K562 (cell line): ENCODE results near the gene SNX30. TPM values are rescaled to one million over a fixed set of nuclear protein-coding genes. Genes with fewer than 3 reads are reported as not detected.

Source experiments
- ATAC-seq: fragments of 200-7000 bp; cut with Tn5 transposase; 3 replicates; pipeline ENCODE4 v1.9.1; 2020; ENCODE audit warnings: moderate library complexity
- BruUV-seq: library from RNA; stranded (reverse); fragments of 400-500 nt; replicated peaks from 2 replicates; lab custom pipeline; 2021; lab: Mats Ljungman, UMichigan
- CTCF ChIA-PET: fragments of 300-600 bp; formaldehyde crosslinking; extraction: SDS; loops from one replicate; lab custom pipeline; 2021; ENCODE audit warnings: low intra/inter-chr PET ratio; lab: Yijun Ruan, JAX
- POLR2A ChIA-PET: fragments of 300-600, 350-650 bp; sonication (Branson Sonifier 250); formaldehyde crosslinking; extraction: SDS; loops from one replicate; lab custom pipeline; 2021; ENCODE audit warnings: antibody characterized with exemption, inconsistent platforms; lab: Yijun Ruan, JAX
- DNase-seq, 4 experiments: peaks; one replicate each; pipeline versions ENCODE4 v3.0.0 to v3.0.0-alpha.2; 2011 to 2018; ENCODE audit warnings: low spot score in 3 of 4, mixed read lengths in 3 of 4; ENCODE audit errors: extremely low read depth in 1 of 4
- FAIRE-seq: peaks from 2 replicates; lab custom pipeline; 2011; peaks lifted over from hg19 to GRCh38; lab: Jason Lieb, UNC
- H2AFZ ChIP-seq: 2 replicates; pipeline ENCODE4 v1.6.0; 2011; ENCODE audit warnings: low read depth, low read length, control low read depth, inconsistent platforms
- H3K27ac ChIP-seq: fragments of 200-600 bp; 3 replicates; pipeline ENCODE4 v1.8.0; 2011; ENCODE audit warnings: low read depth, mild to moderate bottlenecking, control low read depth, inconsistent platforms, low read length, moderate library complexity, mixed read lengths; ENCODE audit errors: extremely low read depth
- H3K27me3 ChIP-seq, 2 experiments: fragments of 300-600 bp in 1 of 2; 2 replicates in 1 of 2; 3 replicates in 1 of 2; pipeline versions ENCODE4 v1.6.0 to v1.8.0; 2011; ENCODE audit warnings: inconsistent platforms in 2 of 2, low read length in 2 of 2, mild to moderate bottlenecking in 1 of 2, mixed read lengths in 1 of 2, moderate library complexity in 1 of 2; ENCODE audit not compliant: control insufficient read depth in 2 of 2, insufficient read depth in 2 of 2
- H3K36me3 ChIP-seq: fragments of 300-600 bp; 3 replicates; pipeline ENCODE4 v1.8.0; 2011; ENCODE audit warnings: mild to moderate bottlenecking, low read length, inconsistent platforms; ENCODE audit not compliant: control insufficient read depth, insufficient read depth
- H3K4me1 ChIP-seq, 2 experiments: fragments of 200-600 bp in 1 of 2; replicated peaks in 1 of 2; 2 replicates in 1 of 2; 3 replicates in 1 of 2; pipeline versions ENCODE4 v1.5.1 to v1.8.0; 2011; ENCODE audit warnings: inconsistent platforms in 2 of 2, low read length in 2 of 2, mild to moderate bottlenecking in 1 of 2, mixed read lengths in 1 of 2, moderate library complexity in 1 of 2; ENCODE audit not compliant: control insufficient read depth in 2 of 2, insufficient read depth in 2 of 2
- H3K4me2 ChIP-seq: 2 replicates; pipeline ENCODE4 v1.6.1; 2011; ENCODE audit warnings: low read length, control low read depth, inconsistent platforms, mixed read lengths; ENCODE audit not compliant: insufficient read depth
- H3K4me3 ChIP-seq: fragments of 200-600 bp; sonication (generic), shearing (Covaris generic); 2 replicates; pipeline ENCODE4 v1.5.1; 2016; ENCODE audit warnings: control low read depth, inconsistent platforms
- H3K79me2 ChIP-seq: fragments of 200-600 bp; 3 replicates; pipeline ENCODE4 v1.8.0; 2011; ENCODE audit warnings: low read length, inconsistent platforms; ENCODE audit not compliant: control insufficient read depth, insufficient read depth
- H3K9ac ChIP-seq, 2 experiments: 2 replicates each; pipeline versions ENCODE4 v1.6.0 to v1.6.1; 2011; ENCODE audit warnings: low read depth in 2 of 2, low read length in 2 of 2, control low read depth in 1 of 2, inconsistent platforms in 1 of 2, mild to moderate bottlenecking in 1 of 2, mixed read lengths in 1 of 2; ENCODE audit not compliant: insufficient read depth in 1 of 2
- H3K9me1 ChIP-seq: one replicate; pipeline ENCODE4 v1.6.0; 2011; ENCODE audit warnings: inconsistent platforms, mild to moderate bottlenecking, low read length, moderate library complexity; ENCODE audit not compliant: control insufficient read depth, insufficient read depth
- H3K9me3 ChIP-seq: replicated peaks from 2 replicates; pipeline ENCODE4 v1.5.1; 2011; ENCODE audit warnings: low read depth, low read length, inconsistent platforms; ENCODE audit not compliant: control insufficient read depth, insufficient read depth
- H4K20me1 ChIP-seq: replicated peaks from 2 replicates; pipeline ENCODE4 v1.6.1; 2011; ENCODE audit warnings: low read length, inconsistent platforms, mixed read lengths; ENCODE audit not compliant: control insufficient read depth, insufficient read depth
- CEBPB ChIP-seq: fragments of 450-650 bp; IDR thresholded peaks from 2 replicates; pipeline ENCODE4 v1.6.1; 2016; ENCODE audit warnings: missing genetic modification characterization, missing compliant biosample characterization
- CEBPG ChIP-seq, 3 experiments: fragments of 200-800 bp in 1 of 3; sonication (Bioruptor generic) in 1 of 3; sonication (generic) in 1 of 3; formaldehyde crosslinking in 1 of 3; IDR thresholded peaks in 2 of 3; conservative IDR thresholded peaks in 1 of 3; 2 replicates each; pipeline versions ENCODE4 v1.6.1 to v1.8.0; 2016 to 2022; ENCODE audit warnings: missing compliant biosample characterization in 2 of 3, missing genetic modification characterization in 2 of 3, mild to moderate bottlenecking in 1 of 3, missing genetic modification reagents in 1 of 3
- CTCF ChIP-seq, 3 experiments: IDR thresholded peaks in 2 of 3; conservative IDR thresholded peaks in 1 of 3; 2 replicates each; pipeline ENCODE4 v1.5.1; 2011 to 2012; ENCODE audit warnings: low read length in 3 of 3, mild to moderate bottlenecking in 3 of 3, control low read depth in 2 of 3, improper control_type of control experiment in 1 of 3, inconsistent platforms in 1 of 3, low read depth in 1 of 3, mixed read lengths in 1 of 3, moderate library complexity in 1 of 3; ENCODE audit not compliant: insufficient read depth in 2 of 3
- NEUROD1 ChIP-seq: fragments of 150-350 bp; IDR thresholded peaks from 2 replicates; pipeline ENCODE4 v1.6.1; 2014; ENCODE audit warnings: borderline replicate concordance, low read length, low read depth; ENCODE audit not compliant: partially characterized antibody
- SPI1 ChIP-seq: IDR thresholded peaks from 2 replicates; pipeline ENCODE4 v1.6.1; 2011; ENCODE audit warnings: low read depth, low read length, control low read depth, borderline replicate concordance
- ZNF644 ChIP-seq: fragments of 200-800 bp; sonication (Bioruptor generic); IDR thresholded peaks from 2 replicates; pipeline ENCODE4 v1.6.1; 2016; ENCODE audit warnings: low read depth, missing genetic modification characterization, missing compliant biosample characterization
- WGBS: fragments of 100-300 bp; shearing (Covaris generic); methylation state at CpG from one replicate; pipeline ENCODE4 v1.1.6; 2016; ENCODE audit warnings: low coverage, mixed read lengths; ENCODE audit not compliant: insufficient coverage; ENCODE audit errors: missing lambda C conversion rate; 5-methylcytosine and 5-hydroxymethylcytosine counted together
- in situ Hi-C: fragments of 300-500 bp; cut with MboI; formaldehyde crosslinking; loops from 4 replicates; pipeline ENCODE4 v1.15.0; 2018; ENCODE audit warnings: inconsistent platforms, mixed read lengths
- intact Hi-C: fragments of 100-400 bp; cut with micrococcal nuclease; formaldehyde crosslinking; loops from 2 replicates; pipeline ENCODE4 v1.14.2; 2022
- polyA plus RNA-seq, 8 experiments: library from polyadenylated mRNA; depleted of rRNA in 4 of 8; stranded (reverse) in 5 of 8; unstranded in 3 of 8; fragments of >200 nt; fragmentation: Nextera tagmentation in 2 of 8; fragmentation: Illumina TruSeq in 1 of 8; extraction: Ambion mirVana in 2 of 8; extraction: Trizol in 1 of 8; gene quantifications; 2 replicates each; pipeline versions ENCODE4 v1.2.1 to v1.2.3, GENCODE V29; 2011 to 2014; ENCODE audit warnings: inconsistent platforms in 1 of 8, missing spikeins in 1 of 8
- total RNA-seq, 7 experiments: library from RNA; depleted of rRNA in 6 of 7; stranded (reverse); fragments of >200 nt in 6 of 7; fragmentation: Illumina TruSeq in 2 of 7; extraction: Trizol in 2 of 7; gene quantifications; 2 replicates each; pipeline versions ENCODE4 v1.2.1 to v1.2.3, GENCODE V29; 2011 to 2021; ENCODE audit warnings: low replicate concordance in 1 of 7

SNX30 gene
- total and polyA plus RNA-seq, 9 of the 15 experiments (the other 6 are each of a cell fraction or from before 2014, with no cell fraction given) = 0.76 to 5.9 (median 3.3) TPM

DNA sequence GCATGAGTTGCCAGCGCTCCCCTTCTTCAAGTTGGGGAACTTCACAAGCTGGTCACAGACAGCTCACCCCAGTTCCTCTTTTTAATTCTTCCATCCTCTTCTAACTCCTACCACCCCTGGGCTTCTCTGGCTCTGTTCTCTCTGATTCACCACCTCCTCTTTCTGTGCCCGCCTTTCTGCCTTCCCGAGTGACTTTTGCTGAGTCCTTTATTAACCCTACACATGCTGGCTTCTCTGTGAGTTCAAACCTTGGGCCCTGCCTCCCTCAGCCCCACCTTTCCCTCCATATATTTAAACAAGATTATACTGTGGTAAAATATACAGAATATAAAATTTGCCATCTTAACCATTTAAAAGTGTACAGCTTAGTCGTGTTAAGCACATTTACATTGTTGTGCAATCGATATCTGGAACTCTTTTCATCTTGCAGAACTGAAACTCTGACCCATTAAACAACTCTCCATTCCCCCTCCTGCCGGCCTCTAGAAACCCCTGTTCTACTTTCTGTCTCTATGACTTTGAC, 108.1 kb downstream of the SNX30 start:
- 21% methylated on average over 6 of the region's 6 CpGs for WGBS
- intact Hi-C loops = no loop called here
- ATAC-seq = no peak
- no peaks in the 10 kb centered on the region for H4K20me1 ChIP-seq
- peak; percentile 73 for TF ChIP-seq CEBPB (tag)
- TF ChIP-seq CTCF (IDR thresholded peaks at IDR 0.05 in 2 of 3, conservative IDR thresholded peaks at IDR 0.05 in 1 of 3; ENCODE audit: insufficient read depth in 2 of 3, low read depth in 1 of 3, low read length in 3 of 3) = 0 out of 6 replicates have a peak, but pooled peaks of 1 of the 3 experiments have one; percentile 5
- no peak for TF ChIP-seq CEBPG (CRISPR knock-in tag; IDR thresholded peaks at IDR 0.05)
- TF ChIP-seq CEBPG (tag; conservative IDR thresholded peaks at IDR 0.05 in 1 of 2, IDR thresholded peaks at IDR 0.05 in 1 of 2) = peak; percentile 70 to 71
- peak; percentile 97 for TF ChIP-seq SPI1
- no peak for TF ChIP-seq NEUROD1
- TF ChIP-seq ZNF644 (tag) = no peak
- TF ChIP-seq, all 486 proteins: peak for 4
- ChIA-PET CTCF (no interaction called here), POLR2A (interaction anchor here (1.7 kb wide), 1 partner anchor 32 kb away, joined by 4 read pairs; no protein-coding TSS in a partner anchor)
- no peak overlapping the region for H3K4me2 ChIP-seq
- no peak overlapping the region for H3K27ac ChIP-seq
- H3K36me3 ChIP-seq = no peaks in the 10 kb centered on the region
- no peak overlapping the region for H2AFZ ChIP-seq
- no peaks in the 10 kb centered on the region for H3K79me2 ChIP-seq
- DNase-seq = no peak
- no peaks in the 10 kb centered on the region for H3K9me3 ChIP-seq
- H3K4me1 ChIP-seq = peaks cover 8 to 11% of the 10 kb centered on the region in 2 experiments; a peak in 4 of 5 replicates
- H3K27me3 ChIP-seq = no peaks in the 10 kb centered on the region; a peak in 1 of 5 replicates
- no peaks in the 10 kb centered on the region for H3K9me1 ChIP-seq
- H3K9ac ChIP-seq = no peak overlapping the region
- no peak overlapping the region for H3K4me3 ChIP-seq
- in situ Hi-C loops = no loop called here
- no TSS peak for BruUV-seq
- no peak for FAIRE-seq
